GM13977 (cell line): ENCODE data around the gene GRK4.
A peak's percentile ranks its signal among the peaks of the same experiment; 100 is the strongest.
"Not testable (repeated sequence)": the region's sequence is repeated elsewhere in the genome, so short reads cannot be mapped to it uniquely, and the experiment has no call there.

ENCODE experiments used
- DNase-seq: peaks from one replicate; pipeline ENCODE4 v3.0.0; 2012; ENCODE audit warnings: low spot score
- in situ Hi-C: fragments of 300-500 bp; cut with MboI; formaldehyde crosslinking; loops from one replicate; pipeline ENCODE4 v1.12.0; 2022; ENCODE audit warnings: low sequenced_read_pairs, low pct_unique_long_range_greater_than_20kb, mixed read lengths, inconsistent platforms; ENCODE audit not compliant: unreplicated experiment
- TF ChIP-seq, protein P1 (sequence below): IDR thresholded peaks from 2 replicates; pipeline ENCODE4 v1.5.1; 2012; ENCODE audit warnings: mild to moderate bottlenecking, control low read depth; ENCODE audit not compliant: insufficient read depth; ENCODE audit errors: extremely low read depth, missing control alignments

Gene GRK4

DNA sequence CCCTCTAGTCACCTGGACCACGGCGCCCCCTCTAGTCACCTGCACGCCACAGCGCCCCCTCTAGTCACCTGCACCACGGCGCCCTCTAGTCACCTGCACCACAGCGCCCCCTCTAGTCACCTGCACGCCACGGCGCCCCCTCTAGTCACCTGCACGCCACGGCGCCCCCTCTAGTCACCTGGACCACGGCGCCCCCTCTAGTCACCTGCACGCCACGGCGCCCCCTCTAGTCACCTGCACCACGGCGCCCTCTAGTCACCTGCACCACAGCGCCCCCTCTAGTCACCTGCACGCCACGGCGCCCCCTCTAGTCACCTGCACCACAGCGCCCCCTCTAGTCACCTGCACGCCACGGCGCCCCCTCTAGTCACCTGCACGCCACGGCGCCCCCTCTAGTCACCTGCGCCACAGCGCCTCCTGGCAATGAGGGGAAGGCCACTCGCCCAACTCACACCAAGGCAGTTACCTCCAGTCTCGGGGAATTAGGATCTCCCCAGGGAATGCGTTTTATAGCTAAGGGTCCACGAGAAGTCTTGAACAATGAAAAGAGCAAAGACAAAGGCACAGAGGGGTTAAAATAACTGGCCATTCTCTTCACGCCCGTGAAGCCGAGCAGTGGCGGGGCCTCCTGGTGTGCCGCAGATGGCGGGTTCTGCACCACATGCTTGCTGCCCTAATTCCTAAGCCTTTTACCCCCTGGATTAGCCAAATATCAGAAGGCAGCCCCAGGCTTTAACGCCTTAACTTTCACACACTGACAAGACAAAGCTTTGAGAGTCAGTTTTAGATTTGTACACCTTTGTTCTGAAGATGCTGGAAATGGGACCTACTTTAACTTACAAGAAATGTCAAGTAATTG, 8.0 kb upstream of the GRK4 start:
- DNase-seq, in situ Hi-C loops: not testable (repeated sequence)
- TF ChIP-seq, protein P1, sequence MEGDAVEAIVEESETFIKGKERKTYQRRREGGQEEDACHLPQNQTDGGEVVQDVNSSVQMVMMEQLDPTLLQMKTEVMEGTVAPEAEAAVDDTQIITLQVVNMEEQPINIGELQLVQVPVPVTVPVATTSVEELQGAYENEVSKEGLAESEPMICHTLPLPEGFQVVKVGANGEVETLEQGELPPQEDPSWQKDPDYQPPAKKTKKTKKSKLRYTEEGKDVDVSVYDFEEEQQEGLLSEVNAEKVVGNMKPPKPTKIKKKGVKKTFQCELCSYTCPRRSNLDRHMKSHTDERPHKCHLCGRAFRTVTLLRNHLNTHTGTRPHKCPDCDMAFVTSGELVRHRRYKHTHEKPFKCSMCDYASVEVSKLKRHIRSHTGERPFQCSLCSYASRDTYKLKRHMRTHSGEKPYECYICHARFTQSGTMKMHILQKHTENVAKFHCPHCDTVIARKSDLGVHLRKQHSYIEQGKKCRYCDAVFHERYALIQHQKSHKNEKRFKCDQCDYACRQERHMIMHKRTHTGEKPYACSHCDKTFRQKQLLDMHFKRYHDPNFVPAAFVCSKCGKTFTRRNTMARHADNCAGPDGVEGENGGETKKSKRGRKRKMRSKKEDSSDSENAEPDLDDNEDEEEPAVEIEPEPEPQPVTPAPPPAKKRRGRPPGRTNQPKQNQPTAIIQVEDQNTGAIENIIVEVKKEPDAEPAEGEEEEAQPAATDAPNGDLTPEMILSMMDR: peak; percentile 23

DNA sequence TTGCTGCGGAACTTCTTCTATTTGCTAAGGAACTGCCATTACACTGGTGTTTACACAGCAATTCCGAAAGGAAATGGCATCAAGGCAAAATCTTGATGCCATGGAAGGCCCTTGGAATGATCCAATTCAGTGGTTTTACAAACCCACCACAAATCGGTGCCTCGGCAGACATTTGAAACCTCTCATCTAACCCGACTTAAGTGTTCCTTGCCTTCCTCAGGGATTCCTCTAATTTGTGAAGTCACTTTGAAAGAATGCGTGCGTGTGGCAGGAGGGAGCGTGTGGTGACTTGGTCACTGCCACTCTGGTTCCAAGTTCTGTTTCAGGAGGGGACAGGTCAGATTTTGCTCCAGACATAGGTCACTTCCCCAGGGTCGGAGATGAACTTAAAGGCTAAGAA, 4.9 kb upstream of the GRK4 start:
- TF ChIP-seq, protein P1: no peak
- DNase-seq: no peak

DNA sequence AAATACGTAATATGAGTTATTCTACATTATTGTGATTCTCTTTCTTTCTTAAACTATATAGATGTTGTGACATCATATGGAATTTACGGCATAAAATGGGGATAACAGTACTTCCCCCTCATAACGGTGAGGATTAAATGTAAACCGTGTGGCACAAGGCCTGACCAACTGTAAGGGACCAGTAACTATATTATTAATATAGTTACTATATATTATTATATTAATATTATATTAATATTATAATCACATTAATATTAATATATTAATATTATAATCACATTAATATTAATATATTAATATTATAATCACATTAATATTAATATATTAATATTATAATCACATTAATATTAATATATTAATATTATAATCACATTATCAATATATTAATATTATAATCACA, 2.9 kb upstream of the GRK4 start:
- DNase-seq, in situ Hi-C loops: not testable (repeated sequence)

More for the DNA sequence above, 4.9 kb upstream of the GRK4 start:
- in situ Hi-C loops: no loop called here

DNA sequence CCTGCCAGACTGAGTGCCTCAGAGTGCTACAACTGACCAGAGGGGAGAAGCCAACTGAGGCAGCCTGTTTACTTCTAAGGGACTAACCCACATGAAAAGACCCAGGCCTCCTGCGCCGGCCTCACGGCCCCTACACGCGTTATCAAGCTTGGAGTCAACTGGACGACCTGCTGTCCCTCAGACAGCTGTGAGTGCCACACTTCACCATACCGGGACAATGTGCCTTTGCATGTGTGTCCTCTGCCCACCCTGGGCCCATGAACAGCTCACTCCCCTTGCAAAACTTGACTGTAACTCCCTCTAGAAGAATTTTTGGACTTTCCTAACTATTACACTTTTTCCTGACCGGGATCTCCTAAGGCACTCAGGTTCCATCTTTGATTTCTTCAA, 2.0 kb upstream of the GRK4 start:
- DNase-seq: no peak
- TF ChIP-seq, protein P1: no peak
- in situ Hi-C loops: no loop called here

DNA sequence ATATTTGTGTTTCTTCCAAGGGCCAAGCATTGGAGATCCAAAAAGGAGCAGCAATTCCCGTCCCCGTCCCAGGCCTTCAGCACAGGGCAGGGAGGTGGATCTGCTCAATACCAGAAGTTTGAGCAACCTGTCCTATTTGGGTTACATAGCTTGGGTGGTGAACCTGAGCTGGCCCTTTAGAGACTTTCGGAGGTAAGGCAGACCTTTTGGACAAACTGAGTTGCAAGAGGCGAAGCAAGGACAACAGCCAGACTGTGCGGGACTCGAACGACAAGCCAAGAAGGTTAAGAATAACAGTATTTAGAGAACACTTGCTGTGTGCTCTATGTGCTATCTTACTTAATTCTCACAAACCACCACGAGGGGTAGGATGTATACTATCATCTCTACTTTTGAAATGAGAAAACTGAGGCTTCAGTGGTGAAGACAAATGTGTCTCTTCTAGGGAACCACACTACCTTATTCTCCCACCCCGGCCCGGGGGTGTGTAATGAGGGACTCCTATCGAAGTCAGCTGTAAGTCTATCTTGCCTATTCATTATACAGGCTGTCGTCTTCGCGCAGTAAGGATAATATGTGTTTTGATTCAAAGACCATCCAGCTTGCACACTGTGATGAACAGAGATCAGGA, 1.4 kb upstream of the GRK4 start:
- in situ Hi-C loops: no loop called here
- DNase-seq: peak; percentile 48
- TF ChIP-seq, protein P1: peak; percentile 12

DNA sequence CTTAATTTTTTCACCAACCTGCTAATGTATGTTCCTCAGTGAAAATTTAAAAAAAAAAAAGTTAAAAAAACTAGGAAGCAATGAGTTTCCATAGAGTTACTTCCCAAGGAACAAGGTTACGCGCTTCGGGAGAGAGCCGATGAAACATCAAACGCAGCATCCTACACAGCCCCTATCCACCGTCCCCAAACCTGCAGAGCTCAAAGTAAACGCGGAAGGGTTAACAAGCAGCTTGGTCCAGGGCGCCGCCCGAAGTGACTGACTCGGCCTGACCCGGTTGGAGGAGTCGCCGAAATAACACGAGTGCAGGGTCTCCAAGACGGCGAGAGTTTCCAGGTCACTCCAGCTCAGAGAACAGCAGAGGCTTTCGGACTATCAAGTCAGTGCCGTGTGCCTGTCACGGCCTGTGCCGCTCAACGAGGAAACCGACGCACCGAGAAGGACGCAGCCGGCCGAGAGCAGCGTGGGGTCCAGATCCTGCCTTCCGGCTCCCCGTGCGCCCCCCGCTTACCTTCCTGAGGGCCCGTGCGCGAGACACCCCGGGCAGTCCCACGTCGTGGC, 677 bp upstream of the GRK4 start:
- in situ Hi-C loops: no loop called here
- TF ChIP-seq, protein P1: no peak
- DNase-seq: peak; percentile 65
